Measurements from ENCODE around the gene RPS6KA5. TPM values are rescaled to one million over a fixed set of nuclear protein-coding genes. Genes with fewer than 3 reads are reported as not detected.
"Not testable (repeated sequence)": the region's sequence is repeated elsewhere in the genome, so short reads cannot be mapped to it uniquely, and the experiment has no call there.

The RPS6KA5 gene
- 0.54 TPM for polyA plus RNA-seq (2012; ENCODE audit: low read depth, missing spikeins)

- FAIRE-seq (peak; percentile 99), DNase-seq (ENCODE audit: insufficient read length, low spot score) (peak; percentile 82)
- 0 out of 2 replicates have a peak, but pooled peaks have one; percentile 49 for TF ChIP-seq POU2F2 (IDR thresholded peaks at IDR 0.05; ENCODE audit: low read depth, low read length)
- TF ChIP-seq POLR2A (IDR thresholded peaks at IDR 0.05; ENCODE audit: low read depth, low read length), result no peak
Measured at GRCh38 chr14:91060351-91061055, at the start of gene RPS6KA5. Gene RPS6KA5, minus strand, starts transcription at chr14:91060641. Its CDS starts 207 bp downstream, at chr14:91060434.

- DNase-seq (ENCODE audit: insufficient read length, low spot score) (no peak), FAIRE-seq (peak; percentile 16)
- TF ChIP-seq PAX5 (IDR thresholded peaks at IDR 0.05; ENCODE audit: insufficient read depth, low read length, severe bottlenecking) (no peak), POU2F2 (IDR thresholded peaks at IDR 0.05; ENCODE audit: low read depth, low read length) (no peak), SPI1 (IDR thresholded peaks at IDR 0.05; ENCODE audit: low read depth, low read length) (peak; percentile 90), TAF1 (IDR thresholded peaks at IDR 0.05; ENCODE audit: low read depth, low read length) (no peak), POLR2AphosphoS5 (IDR thresholded peaks at IDR 0.05; ENCODE audit: low read depth, low read length) (no peak), POLR2A (IDR thresholded peaks at IDR 0.05; ENCODE audit: low read depth, low read length) (no peak)
Measured at GRCh38 chr14:91108941-91109611, 48.6 kb upstream of the RPS6KA5 start.

GRCh38 chr14:91103116-91103515, 42.7 kb upstream of the RPS6KA5 start:
- DNase-seq (ENCODE audit: insufficient read length, low spot score) (no peak), FAIRE-seq (no peak)
- TF ChIP-seq PAX5 (IDR thresholded peaks at IDR 0.05; ENCODE audit: insufficient read depth, low read length, severe bottlenecking), result no peak
- TF ChIP-seq POLR2AphosphoS5 (IDR thresholded peaks at IDR 0.05; ENCODE audit: low read depth, low read length), result no peak
- no peak for TF ChIP-seq POU2F2 (IDR thresholded peaks at IDR 0.05; ENCODE audit: low read depth, low read length)
- no peak for TF ChIP-seq SPI1 (IDR thresholded peaks at IDR 0.05; ENCODE audit: low read depth, low read length)
- TF ChIP-seq TAF1 (IDR thresholded peaks at IDR 0.05; ENCODE audit: low read depth, low read length), result no peak
- no peak for TF ChIP-seq POLR2A (IDR thresholded peaks at IDR 0.05; ENCODE audit: low read depth, low read length)

- TF ChIP-seq POLR2AphosphoS5 (IDR thresholded peaks at IDR 0.05; ENCODE audit: low read depth, low read length) (no peak), POLR2A (IDR thresholded peaks at IDR 0.05; ENCODE audit: low read depth, low read length) (no peak), POU2F2 (IDR thresholded peaks at IDR 0.05; ENCODE audit: low read depth, low read length) (no peak), PAX5 (IDR thresholded peaks at IDR 0.05; ENCODE audit: insufficient read depth, low read length, severe bottlenecking) (no peak), SPI1 (IDR thresholded peaks at IDR 0.05; ENCODE audit: low read depth, low read length) (no peak)
- FAIRE-seq (no peak), DNase-seq (ENCODE audit: insufficient read length, low spot score) (no peak)
Measured at GRCh38 chr14:91100102-91100501, 39.7 kb upstream of the RPS6KA5 start.

- TF ChIP-seq POLR2AphosphoS5 (IDR thresholded peaks at IDR 0.05; ENCODE audit: low read depth, low read length), result no peak
- FAIRE-seq, result no peak
- DNase-seq (ENCODE audit: insufficient read length, low spot score), result no peak
Measured at GRCh38 chr14:91098591-91098990, 38.1 kb upstream of the RPS6KA5 start.

- not testable (repeated sequence) for FAIRE-seq; DNase-seq (ENCODE audit: insufficient read length, low spot score)
Measured at GRCh38 chr14:91097657-91098056, 37.2 kb upstream of the RPS6KA5 start.

- TF ChIP-seq TAF1 (IDR thresholded peaks at IDR 0.05; ENCODE audit: low read depth, low read length) (no peak), POU2F2 (IDR thresholded peaks at IDR 0.05; ENCODE audit: low read depth, low read length) (no peak), POLR2AphosphoS5 (IDR thresholded peaks at IDR 0.05; ENCODE audit: low read depth, low read length) (no peak), PAX5 (IDR thresholded peaks at IDR 0.05; ENCODE audit: insufficient read depth, low read length, severe bottlenecking) (no peak), POLR2A (IDR thresholded peaks at IDR 0.05; ENCODE audit: low read depth, low read length) (no peak), SPI1 (IDR thresholded peaks at IDR 0.05; ENCODE audit: low read depth, low read length) (no peak)
- DNase-seq (ENCODE audit: insufficient read length, low spot score) (no peak), FAIRE-seq (no peak)
Measured at GRCh38 chr14:91095178-91095577, 34.7 kb upstream of the RPS6KA5 start.

- no peak for FAIRE-seq
- TF ChIP-seq POU2F2 (IDR thresholded peaks at IDR 0.05; ENCODE audit: low read depth, low read length) (no peak), PAX5 (IDR thresholded peaks at IDR 0.05; ENCODE audit: insufficient read depth, low read length, severe bottlenecking) (no peak), SPI1 (IDR thresholded peaks at IDR 0.05; ENCODE audit: low read depth, low read length) (no peak), TAF1 (IDR thresholded peaks at IDR 0.05; ENCODE audit: low read depth, low read length) (no peak), POLR2A (IDR thresholded peaks at IDR 0.05; ENCODE audit: low read depth, low read length) (no peak)
Measured at GRCh38 chr14:91094772-91095171, 34.3 kb upstream of the RPS6KA5 start.

GRCh38 chr14:91093743-91094472, 33.5 kb upstream of the RPS6KA5 start:
- not testable (repeated sequence) for DNase-seq (ENCODE audit: insufficient read length, low spot score); FAIRE-seq

More at GRCh38 chr14:91094772-91095171, 34.3 kb upstream of the RPS6KA5 start:
- no peak for DNase-seq (ENCODE audit: insufficient read length, low spot score)

- FAIRE-seq, result no peak
- no peak for TF ChIP-seq TAF1 (IDR thresholded peaks at IDR 0.05; ENCODE audit: low read depth, low read length)
- TF ChIP-seq SPI1 (IDR thresholded peaks at IDR 0.05; ENCODE audit: low read depth, low read length), result no peak
- no peak for DNase-seq (ENCODE audit: insufficient read length, low spot score)
Measured at GRCh38 chr14:91092073-91092472, 31.6 kb upstream of the RPS6KA5 start.
